ENCODE data around the gene TRIM7.
"Not testable (repeated sequence)": the region's sequence is repeated elsewhere in the genome, so short reads cannot be mapped to it uniquely, and the experiment has no call there.

Gene TRIM7

DNA sequence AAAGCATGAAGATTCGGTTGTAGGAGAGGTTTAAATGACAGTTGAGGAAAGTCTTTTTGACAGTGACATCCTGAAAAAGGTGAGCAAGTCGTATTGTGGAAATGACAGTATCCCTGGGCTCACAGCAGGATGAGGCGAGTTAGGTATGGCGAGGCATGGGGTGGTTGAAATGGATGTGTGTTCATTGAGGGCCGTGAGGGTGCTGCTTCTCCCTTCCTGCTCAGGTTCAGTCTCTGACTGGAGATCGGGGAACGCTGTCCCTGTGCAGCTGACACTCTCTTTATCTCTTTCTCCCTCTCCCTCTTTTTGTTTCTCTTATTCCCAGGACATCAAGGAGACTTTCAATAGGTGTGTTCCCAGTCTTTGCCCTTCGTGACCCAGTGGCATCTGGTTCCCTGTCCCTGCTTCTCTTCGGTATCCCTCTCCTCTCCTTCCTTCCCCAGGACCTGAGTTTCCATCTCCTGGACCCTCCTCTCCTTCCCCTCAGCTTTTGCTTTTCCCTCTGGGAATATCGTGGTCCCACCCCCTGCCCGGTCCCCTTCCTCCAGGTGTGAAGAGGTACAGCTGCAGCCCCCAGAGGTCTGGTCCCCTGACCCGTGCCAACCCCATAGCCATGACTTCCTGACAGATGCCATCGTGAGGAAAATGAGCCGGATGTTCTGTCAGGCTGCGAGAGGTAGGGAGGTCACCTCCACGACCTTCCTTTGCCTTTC lies 28.2 kb upstream of the TRIM7 start:
- DNase-seq (ENCODE audit: low read depth in 3 of 3) = no peak

DNA sequence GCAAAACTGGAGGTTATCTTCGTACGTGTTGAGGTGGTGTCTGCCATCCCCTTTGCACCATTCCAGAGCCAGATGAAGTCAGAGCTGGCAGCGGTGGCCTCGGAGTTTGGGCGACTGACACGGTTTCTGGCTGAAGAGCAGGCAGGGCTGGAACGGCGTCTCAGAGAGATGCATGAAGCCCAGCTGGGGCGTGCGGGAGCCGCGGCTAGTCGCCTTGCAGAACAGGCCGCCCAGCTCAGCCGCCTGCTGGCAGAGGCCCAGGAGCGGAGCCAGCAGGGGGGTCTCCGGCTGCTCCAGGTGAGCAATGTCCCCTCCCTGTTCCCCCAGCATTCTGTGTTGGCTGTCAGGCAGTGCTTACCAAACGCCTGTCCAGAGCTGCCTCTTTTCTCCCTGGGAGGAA lies 27.6 kb upstream of the TRIM7 start:
- DNase-seq (ENCODE audit: low read depth in 3 of 3) = no peak

DNA sequence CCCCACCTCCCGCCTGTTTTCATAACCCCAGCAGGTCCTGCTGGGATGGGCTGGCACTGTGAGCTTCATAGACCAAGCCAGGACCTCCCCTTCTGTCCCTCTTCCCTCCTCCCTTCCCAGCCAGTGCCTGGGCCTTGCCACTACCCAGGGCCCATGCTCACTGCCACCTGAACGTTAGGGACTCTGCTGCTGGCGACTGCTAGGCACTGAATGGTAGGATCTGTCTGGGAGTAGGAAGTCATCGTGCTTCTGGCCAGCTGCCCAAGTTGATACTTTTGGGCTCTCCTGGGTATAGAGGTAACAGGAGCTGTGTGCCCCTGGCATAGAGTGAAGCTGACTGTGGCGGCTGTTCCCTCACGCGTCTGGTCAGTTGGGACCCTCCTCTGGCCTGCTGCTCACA lies 26.4 kb upstream of the TRIM7 start:
- no peak for DNase-seq (ENCODE audit: low read depth in 3 of 3)

DNA sequence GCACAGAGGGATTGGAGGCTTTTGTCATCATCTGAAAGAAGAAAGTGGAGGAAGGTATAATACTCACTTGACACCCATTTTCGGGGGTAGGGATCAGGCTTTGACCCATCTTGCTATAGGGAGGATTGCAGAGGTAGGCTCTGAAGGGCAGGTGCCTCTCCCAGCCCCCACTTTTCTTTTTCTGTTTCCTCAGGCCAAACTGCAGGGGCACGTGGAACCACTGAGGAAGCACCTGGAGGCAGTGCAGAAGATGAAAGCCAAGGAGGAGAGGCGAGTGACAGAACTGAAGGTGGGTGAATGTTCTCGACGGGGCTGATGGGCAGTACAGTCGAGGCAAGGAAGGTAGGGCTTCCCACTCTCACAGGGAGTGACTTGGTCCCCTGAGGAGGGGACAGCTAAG lies 25.6 kb upstream of the TRIM7 start:
- no peak for DNase-seq (ENCODE audit: low read depth in 3 of 3)

DNA sequence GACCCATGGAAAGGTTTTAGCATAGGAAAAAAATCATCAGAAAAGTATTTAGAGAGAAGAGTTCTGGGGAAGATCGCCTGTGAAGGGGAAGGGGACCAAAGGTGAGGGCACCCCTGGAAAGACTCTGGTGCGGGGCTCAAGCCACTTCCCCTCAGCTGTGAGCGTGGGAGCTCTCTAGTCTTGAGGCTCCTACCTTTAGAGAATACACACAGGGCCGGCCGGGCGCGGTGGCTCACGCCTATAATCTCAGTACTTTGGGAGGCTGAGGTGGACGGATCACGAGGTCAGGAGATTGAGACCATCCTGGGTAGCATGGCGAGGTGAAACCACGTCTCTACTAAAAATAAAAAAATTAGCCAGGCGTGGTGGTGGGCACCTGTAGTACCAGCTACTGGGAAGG lies 25.0 kb upstream of the TRIM7 start:
- no peak for DNase-seq (ENCODE audit: low read depth in 3 of 3)

DNA sequence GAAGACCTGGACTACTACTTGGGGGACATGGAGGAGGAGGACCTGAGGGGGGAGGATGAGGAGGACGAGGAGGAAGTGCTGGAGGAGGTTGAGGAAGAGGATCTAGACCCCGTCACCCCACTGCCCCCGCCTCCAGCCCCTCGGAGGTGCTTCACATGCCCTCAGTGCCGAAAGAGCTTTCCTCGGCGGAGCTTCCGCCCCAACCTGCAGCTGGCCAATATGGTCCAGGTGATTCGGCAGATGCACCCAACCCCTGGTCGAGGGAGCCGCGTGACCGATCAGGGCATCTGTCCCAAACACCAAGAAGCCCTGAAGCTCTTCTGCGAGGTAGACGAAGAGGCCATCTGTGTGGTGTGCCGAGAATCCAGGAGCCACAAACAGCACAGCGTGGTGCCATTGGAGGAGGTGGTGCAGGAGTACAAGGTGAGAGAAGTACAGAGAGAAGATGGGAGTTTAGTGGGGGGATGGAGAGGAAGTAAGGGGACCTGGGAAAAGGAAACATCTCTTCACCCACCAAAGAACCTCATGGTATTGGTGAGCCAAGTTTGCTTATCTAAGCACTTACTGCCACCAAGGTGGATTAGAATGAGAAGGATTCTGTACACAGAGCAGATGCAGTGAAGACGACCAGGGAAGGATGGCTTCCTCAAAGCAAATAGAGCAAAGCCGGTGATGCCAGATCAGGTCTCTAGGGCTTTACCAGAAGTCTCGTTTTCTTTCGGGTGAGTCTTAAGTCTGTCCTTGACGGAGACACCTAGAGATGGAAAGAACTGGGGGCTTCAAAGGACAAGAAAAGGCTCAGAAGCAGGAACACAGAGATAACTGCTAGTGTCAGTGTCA lies 19.6 kb upstream of the TRIM7 start:
- DNase-seq (ENCODE audit: low read depth in 3 of 3) = no peak

DNA sequence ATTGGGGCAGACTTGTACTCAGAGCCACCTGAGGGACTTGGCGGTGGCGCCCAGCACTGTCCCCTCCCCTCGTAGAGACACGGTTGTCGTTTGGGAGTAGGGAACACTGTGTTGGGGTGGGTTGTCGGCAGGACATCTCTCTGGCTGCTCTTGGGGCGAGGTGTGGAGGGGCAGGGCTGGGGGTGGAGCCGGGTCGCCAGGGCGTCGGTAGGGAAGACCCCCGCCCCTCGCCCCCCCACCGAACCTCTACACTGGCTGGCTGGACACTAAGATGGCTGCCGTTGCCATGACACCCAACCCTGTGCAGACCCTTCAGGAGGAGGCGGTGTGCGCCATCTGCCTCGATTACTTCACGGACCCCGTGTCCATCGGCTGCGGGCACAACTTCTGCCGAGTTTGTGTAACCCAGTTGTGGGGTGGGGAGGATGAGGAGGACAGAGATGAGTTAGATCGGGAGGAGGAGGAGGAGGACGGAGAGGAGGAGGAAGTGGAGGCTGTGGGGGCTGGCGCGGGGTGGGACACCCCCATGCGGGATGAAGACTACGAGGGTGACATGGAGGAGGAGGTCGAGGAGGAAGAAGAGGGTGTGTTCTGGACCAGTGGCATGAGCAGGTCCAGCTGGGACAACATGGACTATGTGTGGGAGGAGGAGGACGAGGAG lies 18.9 kb upstream of the TRIM7 start:
- DNase-seq (ENCODE audit: low read depth in 3 of 3) = no peak

DNA sequence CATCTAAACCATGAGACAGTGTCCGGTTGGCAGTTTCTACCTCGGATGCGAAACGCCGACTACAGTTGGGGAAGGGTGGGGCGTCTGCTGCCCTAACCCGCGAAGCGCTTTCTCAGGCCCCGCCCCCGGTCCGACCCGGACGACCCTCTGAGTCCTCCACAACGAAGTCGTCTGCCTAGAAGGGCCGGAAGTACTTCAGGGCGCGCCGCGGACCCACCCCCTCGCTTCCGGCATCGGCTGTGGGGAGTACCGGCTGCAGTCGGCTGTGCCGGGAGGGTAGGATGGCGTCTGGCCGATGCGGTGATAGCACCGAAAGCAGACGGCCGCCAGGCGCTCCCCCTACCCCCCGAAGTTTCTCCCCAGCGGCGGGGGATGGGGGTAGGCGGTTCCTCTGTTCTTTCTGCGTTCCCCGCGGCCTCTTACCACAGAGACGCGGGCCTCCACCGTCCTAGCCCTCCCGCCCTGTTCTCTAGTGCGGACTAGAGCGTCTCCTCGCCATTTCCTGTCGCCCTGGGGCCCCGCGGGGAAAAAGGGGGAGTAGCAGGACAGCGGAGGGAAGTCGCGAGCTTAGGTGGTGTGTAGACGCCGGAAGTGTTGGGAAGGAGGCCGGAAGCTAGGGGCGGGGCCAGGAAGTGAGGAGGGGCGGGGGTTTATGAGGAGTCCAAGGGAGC lies 18.2 kb upstream of the TRIM7 start, which contains the start of gene TRIM41:
Gene TRIM41, plus strand, starts transcription at position 224 of the 671 bp plus-strand sequence. CDS start 719 bp downstream, outside the sequence.
- peak; percentile 94 to 97 (median 97) for DNase-seq (ENCODE audit: low read depth in 3 of 3)

DNA sequence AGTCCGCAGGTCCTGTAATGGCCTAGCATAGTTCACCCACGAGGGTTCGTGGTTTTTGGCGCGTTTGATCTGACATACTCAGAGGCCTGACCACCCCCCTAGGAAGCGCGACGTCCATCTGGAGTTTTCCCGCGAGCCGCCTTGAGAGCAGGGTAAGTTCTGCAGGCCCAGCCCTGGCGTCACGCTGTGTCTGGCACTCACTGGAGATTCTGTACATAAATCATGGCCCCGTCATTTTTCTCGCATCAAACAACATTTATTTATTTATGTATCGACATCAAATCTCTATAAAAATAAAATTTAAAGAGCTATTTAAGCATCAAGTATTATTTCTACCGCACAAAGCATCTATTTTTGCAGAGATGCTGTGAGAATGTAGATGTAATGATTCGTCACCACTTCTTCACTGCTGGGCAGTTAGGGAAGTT lies 17.6 kb upstream of the TRIM7 start:
- DNase-seq (ENCODE audit: low read depth in 3 of 3) = no peak

DNA sequence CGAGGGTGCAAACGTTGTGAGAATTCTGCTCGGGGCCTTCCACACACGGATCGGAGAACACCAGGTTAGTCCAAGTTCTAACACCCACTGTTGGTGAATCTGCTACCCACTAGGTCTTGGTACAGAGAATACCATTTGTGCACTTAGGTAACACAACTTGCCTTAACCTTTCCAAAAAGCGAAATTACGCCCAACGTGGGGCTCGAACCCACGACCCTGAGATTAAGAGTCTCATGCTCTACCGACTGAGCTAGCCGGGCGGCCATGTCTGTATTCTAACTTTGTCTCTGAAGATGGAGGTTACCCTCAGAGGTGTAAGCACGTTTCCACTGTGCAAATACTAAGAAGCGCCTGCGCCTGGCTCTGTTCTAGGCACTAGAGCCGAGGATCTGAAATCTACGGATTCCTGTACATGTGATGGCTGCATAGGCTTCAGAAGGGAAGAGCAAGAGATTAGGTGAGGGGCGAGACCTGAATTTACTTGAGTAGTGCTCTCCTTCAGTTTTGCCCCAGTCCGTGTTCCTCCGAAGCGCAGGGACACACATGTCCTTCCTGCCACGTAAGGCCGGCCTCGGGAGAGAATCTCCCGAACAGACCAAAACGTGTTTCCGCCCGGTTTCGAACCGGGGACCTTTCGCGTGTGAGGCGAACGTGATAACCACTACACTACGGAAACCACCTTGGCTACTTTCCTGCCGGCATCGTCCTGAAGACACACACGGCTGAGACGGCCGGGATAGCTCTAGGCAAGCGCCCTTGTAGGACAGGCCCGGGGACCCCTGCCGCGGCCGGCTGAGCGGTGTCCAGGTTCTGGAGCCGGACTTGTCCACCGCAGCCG lies 17.0 kb upstream of the TRIM7 start:
- peak; percentile 82 to 99 (median 94) for DNase-seq (ENCODE audit: low read depth in 3 of 3)

DNA sequence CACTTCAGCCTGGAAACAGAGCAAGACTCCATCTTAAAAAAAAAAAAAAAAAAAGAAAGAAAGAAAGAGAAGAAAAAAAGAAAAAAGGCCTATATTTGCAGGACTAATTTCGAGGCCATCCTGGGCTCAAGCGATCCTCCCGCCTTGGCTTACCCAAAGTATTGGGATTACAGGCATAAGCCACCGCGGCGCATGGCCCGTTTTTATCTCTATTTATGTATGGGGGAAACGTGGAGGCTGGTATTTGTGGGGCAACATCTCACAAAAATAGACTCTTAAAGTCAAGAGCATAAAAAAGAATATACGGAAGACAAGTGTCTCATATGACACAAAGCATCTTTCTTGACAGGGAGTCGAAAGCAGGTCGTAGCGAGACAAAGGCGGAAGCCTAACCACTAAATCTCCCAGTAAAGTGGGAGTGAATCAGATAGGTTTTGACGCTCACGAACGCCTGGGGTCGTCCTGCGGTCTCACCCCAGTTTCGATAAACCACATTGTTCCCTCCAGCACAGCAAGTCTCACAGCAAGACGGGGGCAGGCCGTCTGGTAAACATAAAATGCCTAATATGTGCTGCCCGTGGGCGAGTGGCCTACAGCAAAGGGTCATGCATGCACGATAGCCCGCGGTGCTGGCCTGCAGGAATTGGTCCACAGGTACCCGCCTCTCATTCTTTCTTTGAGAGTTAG lies 16.3 kb upstream of the TRIM7 start:
- DNase-seq (ENCODE audit: low read depth in 3 of 3) = no peak

DNA sequence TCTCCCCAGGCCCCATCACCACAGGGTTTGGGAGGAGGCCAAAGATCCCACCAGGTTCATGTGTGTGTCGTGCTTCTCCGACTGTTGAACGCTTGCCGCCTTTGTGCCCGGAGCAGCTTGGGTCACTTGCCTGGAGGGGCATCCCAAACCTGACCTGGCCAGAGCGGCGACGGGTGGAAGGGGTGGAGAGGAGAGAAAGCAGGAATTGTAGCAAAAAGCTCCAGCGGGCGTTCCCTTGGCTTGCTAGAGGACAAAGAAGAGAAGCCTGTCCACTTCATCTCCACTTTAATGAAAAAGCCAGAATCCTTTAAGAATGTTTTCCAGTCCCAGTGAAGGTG lies 15.2 kb upstream of the TRIM7 start:
- no peak for DNase-seq (ENCODE audit: low read depth in 3 of 3)

DNA sequence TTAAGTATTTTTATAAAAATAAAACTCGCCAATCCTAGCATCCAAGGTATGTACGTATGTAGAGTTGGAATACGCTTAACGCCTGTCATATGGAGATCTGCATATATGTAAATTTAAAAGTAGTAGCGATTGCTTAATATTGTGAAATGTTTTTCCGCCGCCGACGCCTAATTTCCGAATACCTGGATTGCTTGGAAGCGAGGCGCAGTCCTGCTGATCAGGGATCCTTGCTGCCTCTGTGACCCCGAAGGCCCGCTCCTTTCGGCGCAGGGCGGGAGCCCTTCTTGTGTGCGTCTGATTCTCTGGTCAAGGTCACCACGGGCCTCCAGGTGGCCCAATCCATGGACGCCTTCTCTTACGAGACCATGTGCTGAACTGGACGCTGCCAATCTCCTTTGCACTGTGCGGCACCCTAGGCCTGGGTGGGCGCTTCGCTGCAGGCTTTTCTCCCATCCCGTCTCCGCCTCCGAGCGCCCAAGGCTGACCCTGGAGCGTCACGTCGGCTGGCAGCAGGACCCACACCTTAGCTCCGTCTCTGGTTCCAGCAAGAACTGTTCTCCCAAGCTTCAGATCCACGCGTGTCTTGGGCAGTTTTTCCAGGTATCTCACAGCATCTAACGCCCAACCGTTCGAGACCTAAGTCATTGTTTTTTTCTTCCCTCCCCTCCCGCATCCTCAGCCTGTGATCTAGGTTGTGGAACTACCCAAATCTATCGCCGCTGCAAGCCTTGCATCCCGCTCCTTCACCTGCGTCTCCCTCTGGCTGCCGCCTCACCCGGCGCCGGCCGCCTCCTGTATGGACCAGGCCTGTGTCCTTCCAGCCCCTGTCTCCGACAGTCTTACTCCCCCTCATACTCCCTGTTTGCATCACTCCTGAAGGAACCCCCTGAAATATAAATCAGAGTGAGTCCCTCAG lies 14.5 kb upstream of the TRIM7 start:
- no peak for DNase-seq (ENCODE audit: low read depth in 3 of 3)

DNA sequence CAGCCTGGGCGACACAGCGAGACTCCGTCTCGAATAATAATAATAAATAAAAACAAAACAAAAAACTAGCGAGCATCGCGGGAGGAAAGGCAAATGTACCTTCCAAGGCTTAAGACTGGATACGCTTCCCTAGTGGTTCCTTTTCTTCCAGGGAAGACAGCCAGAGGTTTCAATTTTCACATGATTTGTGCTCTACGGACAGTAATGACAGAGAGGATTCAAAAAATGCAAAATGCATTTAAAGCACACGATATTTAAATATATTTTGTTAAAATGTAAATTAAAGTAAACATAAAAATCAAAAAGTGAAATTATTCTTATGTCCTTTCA lies 13.8 kb upstream of the TRIM7 start:
- DNase-seq (ENCODE audit: low read depth in 3 of 3) = no peak

DNA sequence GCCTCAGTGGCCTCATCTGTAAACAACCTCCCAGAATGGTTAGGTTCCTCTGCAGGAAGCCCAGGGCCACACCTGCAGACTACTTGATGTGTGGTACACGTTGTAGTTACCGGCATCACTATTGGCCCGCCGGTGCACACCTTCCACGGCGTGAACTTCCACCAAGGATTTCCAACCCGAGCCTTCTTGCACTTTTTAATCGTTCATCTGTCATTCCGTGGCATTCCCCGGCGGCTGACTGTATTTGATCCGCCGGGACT lies 12.7 kb upstream of the TRIM7 start:
- no peak for DNase-seq (ENCODE audit: low read depth in 3 of 3)

DNA sequence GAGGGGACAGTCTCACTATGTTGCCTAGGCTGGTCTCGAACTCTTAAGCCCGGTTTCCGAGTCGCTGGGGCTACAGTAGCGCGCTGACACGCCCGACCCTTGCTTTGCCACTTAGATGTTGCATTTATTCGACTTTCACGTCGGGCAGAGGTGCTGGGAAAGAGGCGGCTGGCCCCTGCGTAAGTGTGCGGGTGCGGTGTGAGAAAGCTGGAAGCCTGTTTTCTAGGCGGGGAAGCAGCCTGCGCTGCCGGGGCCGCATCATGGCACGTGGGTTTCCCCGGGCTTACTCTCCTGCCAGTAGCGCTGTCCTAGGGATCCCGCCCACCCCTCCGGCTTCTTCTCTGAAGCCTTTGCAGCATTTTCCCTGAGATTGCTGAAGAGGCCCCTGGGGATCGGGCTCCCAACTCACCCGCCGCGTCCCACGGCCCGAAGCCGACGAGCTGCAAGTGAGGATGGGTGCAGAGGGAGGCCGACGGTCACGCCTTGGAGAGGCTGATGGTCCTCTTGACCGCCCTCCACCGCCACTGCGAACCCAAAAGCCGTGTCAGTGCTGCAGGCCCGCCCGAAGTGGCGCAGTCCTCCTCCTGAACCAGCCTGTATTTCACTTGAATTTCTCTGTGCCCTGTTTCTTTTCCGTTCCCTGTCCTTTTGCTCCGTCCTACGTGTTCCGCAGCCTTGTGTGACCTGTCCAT lies 12.3 kb upstream of the TRIM7 start:
- DNase-seq (ENCODE audit: low read depth in 3 of 3) = peak in 1 of 3 donors; percentile 52

DNA sequence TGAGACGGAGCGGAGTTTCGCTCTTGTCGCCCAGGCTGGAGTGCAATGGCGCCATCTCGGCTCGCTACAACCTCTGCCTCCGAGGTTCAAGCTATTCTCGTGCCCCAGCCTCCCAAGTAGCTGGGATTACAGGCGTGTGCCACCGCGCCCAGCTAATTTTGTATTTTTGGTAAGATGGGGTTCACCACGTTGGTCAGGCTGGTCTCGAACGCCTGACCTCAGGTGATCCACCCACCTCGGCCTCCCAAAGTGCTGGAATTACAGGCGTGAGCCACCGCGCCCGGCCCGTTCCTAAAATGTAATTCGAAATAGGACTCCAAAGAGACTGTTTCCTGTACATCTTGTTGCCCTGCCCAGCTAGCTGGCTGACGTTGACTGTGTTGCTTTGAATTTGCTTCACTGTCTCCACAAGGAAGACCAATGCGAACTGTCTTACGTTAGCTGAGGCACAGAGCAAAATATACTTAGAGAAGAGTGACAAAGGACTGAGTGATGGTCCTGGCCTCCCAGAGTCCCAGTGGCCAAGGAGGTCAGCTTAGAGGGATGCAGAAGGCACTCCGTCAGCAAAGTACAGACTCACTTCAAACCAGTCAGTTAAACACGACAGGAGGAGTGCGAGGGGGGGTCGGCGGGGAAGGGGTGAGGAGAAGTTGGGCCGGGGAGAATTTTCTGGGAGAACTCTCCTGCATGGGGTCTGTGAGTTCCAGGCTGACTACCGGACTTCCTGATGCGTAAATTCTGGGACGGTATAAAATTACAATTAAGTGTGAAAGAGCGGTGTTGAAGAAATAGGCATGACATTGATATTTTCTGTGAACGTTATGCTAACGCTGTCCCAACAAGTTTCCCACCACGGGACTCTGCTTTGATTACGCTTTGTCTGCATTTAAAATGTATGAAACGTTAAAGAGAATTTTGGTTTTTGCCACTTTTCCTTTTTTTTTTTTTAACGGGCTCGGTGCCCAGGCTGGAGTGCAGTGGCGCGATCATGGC lies 11.3 kb upstream of the TRIM7 start:
- no peak for DNase-seq (ENCODE audit: low read depth in 3 of 3)

DNA sequence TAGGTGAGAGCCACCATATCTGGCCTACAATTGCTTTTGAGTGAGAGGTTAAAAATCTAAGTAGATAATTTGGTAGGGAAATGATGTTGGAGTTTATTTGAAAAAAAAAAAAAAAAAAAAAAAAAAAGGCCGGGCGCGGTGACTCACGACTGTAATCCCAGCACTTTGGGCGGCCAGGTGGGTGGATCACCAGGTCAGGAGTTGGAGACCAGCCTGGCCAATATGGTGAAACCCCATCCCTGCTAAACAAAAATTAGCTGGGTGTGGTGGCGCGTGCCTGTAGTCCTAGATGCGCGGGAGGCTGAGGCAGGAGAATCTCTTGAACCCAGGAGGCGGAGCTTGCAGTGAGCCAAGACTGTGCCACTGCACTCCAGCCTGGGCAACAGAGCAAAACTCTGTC lies 9.3 kb upstream of the TRIM7 start:
- not testable (repeated sequence) for DNase-seq (ENCODE audit: low read depth in 3 of 3)

All from stimulated activated CD4-positive, alpha-beta T cell treated with anti-CD3 and anti-CD28 coated beads, TNF-alpha, amount 100 ng/mL, for 48 hours (primary cell).